Immature natural killer cell (primary cell): ENCODE measurements around the gene TTC21A. TPM values are rescaled to one million over a fixed set of nuclear protein-coding genes. Genes with fewer than 3 reads are reported as not detected.
A peak's percentile ranks its signal among the peaks of the same experiment; 100 is the strongest.

ENCODE experiments used
- DNase-seq, 3 donors: peaks; one replicate each; pipeline ENCODE4 v3.0.0; 2022; ENCODE audit warnings: mixed read lengths in 1 of 3
- H3K27ac Mint-ChIP-seq, 6 donors: one replicate each; pipeline ENCODE4 v1.8.0; 2020; ENCODE audit warnings: mixed read lengths in 6 of 6, mild to moderate bottlenecking in 5 of 6, inconsistent platforms in 4 of 6, moderate library complexity in 3 of 6
- H3K27me3 Mint-ChIP-seq, 3 donors: one replicate each; pipeline ENCODE4 v1.8.0; 2020 to 2021; ENCODE audit warnings: low read depth in 3 of 3, mild to moderate bottlenecking in 3 of 3, mixed read lengths in 3 of 3, moderate library complexity in 3 of 3, inconsistent platforms in 1 of 3
- H3K36me3 Mint-ChIP-seq, 3 donors: one replicate each; pipeline ENCODE4 v1.8.0; 2020; ENCODE audit warnings: mixed read lengths in 3 of 3, inconsistent platforms in 2 of 3, mild to moderate bottlenecking in 2 of 3
- H3K4me1 Mint-ChIP-seq, 2 donors: one replicate each; pipeline ENCODE4 v1.8.0; 2020; ENCODE audit warnings: inconsistent platforms in 2 of 2, mild to moderate bottlenecking in 2 of 2, mixed read lengths in 2 of 2, moderate library complexity in 1 of 2
- H3K4me3 Mint-ChIP-seq, 5 donors: one replicate each; pipeline ENCODE4 v1.8.0; 2020; ENCODE audit warnings: mild to moderate bottlenecking in 5 of 5, mixed read lengths in 5 of 5, inconsistent platforms in 3 of 5, moderate library complexity in 3 of 5
- H3K9me3 Mint-ChIP-seq, 6 donors: one replicate each; pipeline ENCODE4 v1.8.0; 2020; ENCODE audit warnings: mild to moderate bottlenecking in 6 of 6, mixed read lengths in 6 of 6, inconsistent platforms in 4 of 6, moderate library complexity in 3 of 6
- polyA plus RNA-seq, 3 donors: library from polyadenylated mRNA; unstranded; fragments of 300-500 nt; fragmentation: Illumina TruSeq; gene quantifications; one replicate each; pipeline ENCODE4 v1.2.3, GENCODE V29; 2021

TTC21A gene
- polyA plus RNA-seq, 3 donors from 2014 or later = 0.39 to 0.45 TPM; not detected in 1

- no peaks in the 10 kb centered on the region for H3K4me1 Mint-ChIP-seq
- H3K36me3 Mint-ChIP-seq = peaks cover 42 to 58% (median 46%) of the 10 kb centered on the region in 3 donors
- H3K27me3 Mint-ChIP-seq = peaks cover 0 to 3% (median 2%) of the 10 kb centered on the region in 3 donors
- peak overlapping the region in 1 of 6 donors; percentile 32 for H3K27ac Mint-ChIP-seq
- no peak for DNase-seq
- H3K4me3 Mint-ChIP-seq = no peak overlapping the region
- H3K9me3 Mint-ChIP-seq = no peaks in the 10 kb centered on the region
Measured at GRCh38 chr3:39086144-39086543, 21.3 kb upstream of the TTC21A start.

GRCh38 chr3:39088456-39088855 lies 19.0 kb upstream of the TTC21A start:
- H3K27ac Mint-ChIP-seq = peak overlapping the region in 1 of 6 donors; percentile 51
- H3K9me3 Mint-ChIP-seq = no peaks in the 10 kb centered on the region
- H3K36me3 Mint-ChIP-seq = peaks cover 35 to 57% (median 37%) of the 10 kb centered on the region in 3 donors
- H3K4me3 Mint-ChIP-seq = no peak overlapping the region
- DNase-seq = no peak
- peaks cover 0 to 2% (median 0%) of the 10 kb centered on the region in 3 donors for H3K27me3 Mint-ChIP-seq
- H3K4me1 Mint-ChIP-seq = no peaks in the 10 kb centered on the region

GRCh38 chr3:39088889-39089288 lies 18.6 kb upstream of the TTC21A start:
- Mint-ChIP-seq H3K4me3 (no peak overlapping the region), H3K9me3 (no peaks in the 10 kb centered on the region), H3K27me3 (peaks cover 0 to 2% (median 1%) of the 10 kb centered on the region in 3 donors), H3K27ac (peak overlapping the region in 1 of 6 donors; percentile 44), H3K4me1 (no peaks in the 10 kb centered on the region), H3K36me3 (peaks cover 37 to 58% (median 37%) of the 10 kb centered on the region in 3 donors)
- no peak for DNase-seq

- Mint-ChIP-seq H3K36me3 (peaks cover 47 to 67% (median 54%) of the 10 kb centered on the region in 3 donors), H3K4me3 (no peak overlapping the region), H3K27me3 (peaks cover 0 to 2% (median 1%) of the 10 kb centered on the region in 3 donors), H3K4me1 (no peaks in the 10 kb centered on the region), H3K27ac (peak overlapping the region in 1 of 6 donors; percentile 30), H3K9me3 (no peaks in the 10 kb centered on the region)
- DNase-seq = no peak
Measured at GRCh38 chr3:39090922-39091321, 16.6 kb upstream of the TTC21A start.

- H3K36me3 Mint-ChIP-seq = peaks cover 29 to 49% (median 37%) of the 10 kb centered on the region in 3 donors
- H3K27ac Mint-ChIP-seq = no peak overlapping the region
- H3K9me3 Mint-ChIP-seq = no peaks in the 10 kb centered on the region
- no peak for DNase-seq
- H3K27me3 Mint-ChIP-seq = peaks cover 0 to 5% (median 0%) of the 10 kb centered on the region in 3 donors
- no peak overlapping the region for H3K4me3 Mint-ChIP-seq
- H3K4me1 Mint-ChIP-seq = no peaks in the 10 kb centered on the region
Measured at GRCh38 chr3:39094851-39095677, 12.4 kb upstream of the TTC21A start.

- Mint-ChIP-seq H3K27me3 (peaks cover 0 to 5% (median 0%) of the 10 kb centered on the region in 3 donors), H3K27ac (no peak overlapping the region), H3K4me1 (no peaks in the 10 kb centered on the region), H3K9me3 (no peaks in the 10 kb centered on the region), H3K36me3 (peaks cover 28 to 42% (median 31%) of the 10 kb centered on the region in 3 donors), H3K4me3 (no peak overlapping the region)
- no peak for DNase-seq
Measured at GRCh38 chr3:39095778-39096177, 11.7 kb upstream of the TTC21A start.

- peaks cover 0 to 5% (median 0%) of the 10 kb centered on the region in 3 donors for H3K27me3 Mint-ChIP-seq
- no peak overlapping the region for H3K4me3 Mint-ChIP-seq
- DNase-seq = no peak
- H3K27ac Mint-ChIP-seq = no peak overlapping the region
- peaks cover 0 to 6% of the 10 kb centered on the region in 2 donors for H3K4me1 Mint-ChIP-seq
- H3K36me3 Mint-ChIP-seq = peaks cover 24 to 41% (median 31%) of the 10 kb centered on the region in 3 donors
- H3K9me3 Mint-ChIP-seq = no peaks in the 10 kb centered on the region
Measured at GRCh38 chr3:39096775-39097174, 10.7 kb upstream of the TTC21A start.

- Mint-ChIP-seq H3K4me3 (no peak overlapping the region), H3K4me1 (peaks cover 0 to 6% of the 10 kb centered on the region in 2 donors), H3K27ac (no peak overlapping the region), H3K36me3 (peaks cover 19 to 33% (median 26%) of the 10 kb centered on the region in 3 donors), H3K27me3 (peaks cover 0 to 5% (median 0%) of the 10 kb centered on the region in 3 donors), H3K9me3 (no peaks in the 10 kb centered on the region)
- DNase-seq = no peak
Measured at GRCh38 chr3:39097716-39098472, 9.6 kb upstream of the TTC21A start.

- no peaks in the 10 kb centered on the region for H3K9me3 Mint-ChIP-seq
- H3K4me1 Mint-ChIP-seq = peaks cover 0 to 6% of the 10 kb centered on the region in 2 donors
- no peak overlapping the region for H3K27ac Mint-ChIP-seq
- H3K27me3 Mint-ChIP-seq = peaks cover 0 to 5% (median 0%) of the 10 kb centered on the region in 3 donors
- DNase-seq = no peak
- no peak overlapping the region for H3K4me3 Mint-ChIP-seq
- peaks cover 19 to 30% (median 25%) of the 10 kb centered on the region in 3 donors for H3K36me3 Mint-ChIP-seq
Measured at GRCh38 chr3:39098473-39099000, 8.9 kb upstream of the TTC21A start.

GRCh38 chr3:39099242-39099641 lies 8.2 kb upstream of the TTC21A start:
- H3K36me3 Mint-ChIP-seq = peaks cover 13 to 23% (median 18%) of the 10 kb centered on the region in 3 donors
- H3K4me1 Mint-ChIP-seq = peaks cover 0 to 6% of the 10 kb centered on the region in 2 donors
- H3K4me3 Mint-ChIP-seq = no peak overlapping the region
- DNase-seq = no peak
- H3K27me3 Mint-ChIP-seq = peaks cover 0 to 3% (median 0%) of the 10 kb centered on the region in 3 donors
- no peaks in the 10 kb centered on the region for H3K9me3 Mint-ChIP-seq
- H3K27ac Mint-ChIP-seq = no peak overlapping the region

- peaks cover 0 to 4% (median 0%) of the 10 kb centered on the region in 3 donors for H3K27me3 Mint-ChIP-seq
- no peak overlapping the region for H3K27ac Mint-ChIP-seq
- no peak overlapping the region for H3K4me3 Mint-ChIP-seq
Measured at GRCh38 chr3:39099738-39100499, 7.6 kb upstream of the TTC21A start.

GRCh38 chr3:39100500-39100886 lies 7.0 kb upstream of the TTC21A start:
- DNase-seq = no peak
- H3K27me3 Mint-ChIP-seq = peaks cover 0 to 9% (median 0%) of the 10 kb centered on the region in 3 donors
- no peak overlapping the region for H3K4me3 Mint-ChIP-seq
- peak overlapping the region in 1 of 6 donors; percentile 12 for H3K27ac Mint-ChIP-seq
- no peaks in the 10 kb centered on the region for H3K9me3 Mint-ChIP-seq
- peaks cover 0 to 6% of the 10 kb centered on the region in 2 donors for H3K4me1 Mint-ChIP-seq
- H3K36me3 Mint-ChIP-seq = peaks cover under 1 to 11% (median 7%) of the 10 kb centered on the region in 3 donors

More at GRCh38 chr3:39099738-39100499, 7.6 kb upstream of the TTC21A start:
- peaks cover 6 to 16% (median 13%) of the 10 kb centered on the region in 3 donors for H3K36me3 Mint-ChIP-seq
- H3K9me3 Mint-ChIP-seq = no peaks in the 10 kb centered on the region
- no peak for DNase-seq
- peaks cover 0 to 6% of the 10 kb centered on the region in 2 donors for H3K4me1 Mint-ChIP-seq
